NB4 (cell line): ENCODE measurements around the gene SEMA6D.

Experiments used
- CTCF ChIP-seq: IDR thresholded peaks from one replicate; pipeline ENCODE4 v1.5.1; 2012; ENCODE audit warnings: low read depth, low read length
- MYC ChIP-seq: IDR thresholded peaks from 2 replicates; pipeline ENCODE4 v1.6.1; 2011; ENCODE audit warnings: low read depth, low read length
- POLR2A ChIP-seq: IDR thresholded peaks from 2 replicates; pipeline ENCODE4 v1.6.1; 2011; ENCODE audit warnings: mild to moderate bottlenecking; ENCODE audit not compliant: insufficient read length; ENCODE audit errors: extremely low read depth
- TF ChIP-seq, protein P1 (sequence below): IDR thresholded peaks from 2 replicates; pipeline ENCODE4 v1.6.1; 2011; ENCODE audit warnings: low read depth, low read length

DNA sequence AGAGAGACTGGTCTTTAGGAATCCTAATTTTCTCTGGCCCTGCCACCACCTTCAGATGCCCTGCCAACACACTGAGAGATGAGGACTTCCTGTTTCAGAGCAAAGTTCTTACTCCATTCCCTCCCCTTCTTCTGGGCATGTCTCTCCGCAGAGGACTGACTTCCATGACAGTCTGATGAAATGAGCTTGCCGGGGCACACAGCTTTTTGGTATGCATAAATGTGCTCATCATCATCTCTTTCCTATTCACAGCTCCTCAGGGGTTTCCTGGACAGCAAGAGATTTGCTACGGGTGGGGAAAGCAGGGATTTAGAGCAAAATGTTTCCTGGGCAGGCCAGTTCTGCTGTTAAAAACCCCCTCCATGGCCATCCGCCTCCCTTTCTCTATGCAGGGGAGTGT lies 27.6 kb upstream of the SEMA6D start:
- TF ChIP-seq CTCF (no peak), POLR2A (no peak), MYC (no peak)
- TF ChIP-seq, protein P1, sequence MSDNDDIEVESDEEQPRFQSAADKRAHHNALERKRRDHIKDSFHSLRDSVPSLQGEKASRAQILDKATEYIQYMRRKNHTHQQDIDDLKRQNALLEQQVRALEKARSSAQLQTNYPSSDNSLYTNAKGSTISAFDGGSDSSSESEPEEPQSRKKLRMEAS = no peak
